K562 (cell line): ENCODE data around the gene SLC5A5. TPM values are rescaled to one million over a fixed set of nuclear protein-coding genes. Genes with fewer than 3 reads are reported as not detected.

Experiments
- ARID4B ChIP-seq: sonication (generic); formaldehyde crosslinking; IDR thresholded peaks from 2 replicates; pipeline ENCODE4 v1.8.0; 2022; ENCODE audit warnings: mild to moderate bottlenecking, missing genetic modification reagents
- ATF7 ChIP-seq: fragments of 450-650 bp; IDR thresholded peaks from 2 replicates; pipeline ENCODE4 v1.7.1; 2014; ENCODE audit warnings: mild to moderate bottlenecking, moderate library complexity
- CTBP1 ChIP-seq: fragments of 450-650 bp; IDR thresholded peaks from 2 replicates; pipeline ENCODE4 v1.6.1; 2016; ENCODE audit warnings: borderline replicate concordance
- E2F5 ChIP-seq: sonication (generic); formaldehyde crosslinking; IDR thresholded peaks from 2 replicates; pipeline ENCODE4 v1.8.0; 2022; ENCODE audit warnings: mild to moderate bottlenecking, missing genetic modification reagents
- MTA3 ChIP-seq: fragments of 450-650 bp; formaldehyde crosslinking; IDR thresholded peaks from 2 replicates; pipeline ENCODE4 v1.6.1; 2017; ENCODE audit warnings: mild to moderate bottlenecking, borderline replicate concordance
- MYC ChIP-seq, 2 experiments: fragments of 250-450 bp in 1 of 2; sonication (Bioruptor Pico) in 1 of 2; IDR thresholded peaks; 2 replicates each; pipeline versions ENCODE4 v1.5.1 to v1.6.1; 2012 to 2021; ENCODE audit warnings: low read depth in 2 of 2, borderline replicate concordance in 1 of 2, improper control_type of control experiment in 1 of 2, low read length in 1 of 2, mild to moderate bottlenecking in 1 of 2, moderate library complexity in 1 of 2
- ZNF586 ChIP-seq: fragments of 450-650 bp; formaldehyde crosslinking; conservative IDR thresholded peaks from 2 replicates; pipeline ENCODE4 v1.4.0; 2020; ENCODE audit warnings: mild to moderate bottlenecking, moderate library complexity
- polyA plus RNA-seq, 8 experiments: library from polyadenylated mRNA; depleted of rRNA in 4 of 8; stranded (reverse) in 5 of 8; unstranded in 3 of 8; fragments of >200 nt; fragmentation: Nextera tagmentation in 2 of 8; fragmentation: Illumina TruSeq in 1 of 8; extraction: Ambion mirVana in 2 of 8; extraction: Trizol in 1 of 8; gene quantifications; 2 replicates each; pipeline versions ENCODE4 v1.2.1 to v1.2.3, GENCODE V29; 2011 to 2014; ENCODE audit warnings: inconsistent platforms in 1 of 8, missing spikeins in 1 of 8
- total RNA-seq, 7 experiments: library from RNA; depleted of rRNA in 6 of 7; stranded (reverse); fragments of >200 nt in 6 of 7; fragmentation: Illumina TruSeq in 2 of 7; extraction: Trizol in 2 of 7; gene quantifications; 2 replicates each; pipeline versions ENCODE4 v1.2.1 to v1.2.3, GENCODE V29; 2011 to 2021; ENCODE audit warnings: low replicate concordance in 1 of 7

Gene SLC5A5
- total and polyA plus RNA-seq, 9 of the 15 experiments (the other 6 are each of a cell fraction or from before 2014, with no cell fraction given), result 0.10 to 0.73 (median 0.23) TPM

GRCh38 chr19:17938092-17938845 is 66.5 kb downstream of the SLC5A5 start (continued):
- 0 out of 2 replicates have a peak, but pooled peaks have one; percentile 37 for TF ChIP-seq ARID4B (CRISPR knock-in tag)
- TF ChIP-seq E2F5 (CRISPR knock-in tag), result no peak
- peak; percentile 25; the same call in 1 of the 2 replicates for TF ChIP-seq MYC (IDR thresholded peaks at IDR 0.05; ENCODE audit: low read depth, low read length)
- no peak for TF ChIP-seq MYC (CRISPR knock-in tag; IDR thresholded peaks at IDR 0.05; ENCODE audit: borderline replicate concordance, low read depth)
- TF ChIP-seq ATF7, result 0 out of 2 replicates have a peak, but pooled peaks have one; percentile 24
- TF ChIP-seq MTA3, result 0 out of 2 replicates have a peak, but pooled peaks have one; percentile 52
- TF ChIP-seq CTBP1, result 0 out of 2 replicates have a peak, but pooled peaks have one; percentile 39
- TF ChIP-seq ZNF586 (CRISPR knock-in tag), result no peak
